GM21576 (cell line): Measurements from ENCODE around the gene SNAP47.

ENCODE experiments used
- ATAC-seq: cut with Tn5 transposase; IDR thresholded peaks from one replicate; pipeline ENCODE4 v1.9.1; 2021; ENCODE audit warnings: mild to moderate bottlenecking, moderate library complexity; ENCODE audit not compliant: unreplicated experiment

The SNAP47 gene

DNA sequence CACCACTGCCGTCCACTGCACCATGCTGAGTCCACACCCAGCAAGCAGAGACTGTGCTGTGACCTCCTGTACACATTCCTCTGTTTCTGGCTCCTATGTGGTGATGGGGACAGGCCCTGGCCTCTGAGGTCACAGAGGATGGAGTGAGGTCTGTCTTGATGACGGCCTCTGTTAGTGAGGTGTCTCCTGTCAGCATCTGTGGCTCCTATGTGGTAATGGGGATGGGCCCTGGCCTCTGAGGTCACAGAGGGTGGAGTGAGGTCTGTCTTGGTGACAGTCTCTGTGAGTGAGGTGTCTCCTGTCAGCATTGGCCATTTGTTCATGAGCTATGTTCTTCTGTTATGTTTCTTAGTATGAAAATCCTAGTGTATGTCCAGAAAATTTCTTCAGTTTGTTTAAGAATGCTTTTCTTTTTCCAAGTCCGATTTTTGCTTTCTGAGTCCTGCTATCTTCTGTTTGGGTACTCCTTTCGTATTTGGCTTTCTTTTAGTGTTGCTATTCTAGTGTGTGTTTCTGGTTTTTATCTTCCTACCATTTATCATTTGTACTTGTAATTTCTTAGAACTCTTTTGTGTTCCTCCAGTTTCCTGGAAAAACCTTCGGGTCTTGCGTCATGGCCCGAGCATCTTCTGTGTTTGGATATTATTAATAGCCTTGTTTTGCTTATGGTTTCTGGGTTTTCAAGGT is 13.4 kb downstream of the SNAP47 start:
- ATAC-seq, result no peak

DNA sequence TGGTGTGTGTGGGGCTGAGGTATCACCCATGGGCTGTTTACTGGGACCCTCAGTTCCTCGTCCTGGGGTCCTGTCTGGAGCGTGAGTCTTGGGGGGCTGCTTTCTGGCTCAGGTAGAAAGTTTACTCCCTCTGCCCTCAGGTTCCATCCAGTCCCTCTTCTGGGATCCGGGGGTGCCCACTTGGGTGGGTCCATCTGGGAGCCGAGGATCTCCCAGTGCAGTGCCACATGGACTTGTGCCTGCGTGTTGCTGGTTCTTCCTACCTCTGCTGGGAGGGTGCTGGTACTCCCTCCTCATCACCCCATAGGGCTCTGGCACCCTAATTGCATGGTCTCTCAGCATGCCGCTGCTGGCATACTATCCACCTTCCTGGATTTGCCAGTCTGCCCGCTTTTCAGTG is 14.0 kb downstream of the SNAP47 start:
- ATAC-seq, result no peak

DNA sequence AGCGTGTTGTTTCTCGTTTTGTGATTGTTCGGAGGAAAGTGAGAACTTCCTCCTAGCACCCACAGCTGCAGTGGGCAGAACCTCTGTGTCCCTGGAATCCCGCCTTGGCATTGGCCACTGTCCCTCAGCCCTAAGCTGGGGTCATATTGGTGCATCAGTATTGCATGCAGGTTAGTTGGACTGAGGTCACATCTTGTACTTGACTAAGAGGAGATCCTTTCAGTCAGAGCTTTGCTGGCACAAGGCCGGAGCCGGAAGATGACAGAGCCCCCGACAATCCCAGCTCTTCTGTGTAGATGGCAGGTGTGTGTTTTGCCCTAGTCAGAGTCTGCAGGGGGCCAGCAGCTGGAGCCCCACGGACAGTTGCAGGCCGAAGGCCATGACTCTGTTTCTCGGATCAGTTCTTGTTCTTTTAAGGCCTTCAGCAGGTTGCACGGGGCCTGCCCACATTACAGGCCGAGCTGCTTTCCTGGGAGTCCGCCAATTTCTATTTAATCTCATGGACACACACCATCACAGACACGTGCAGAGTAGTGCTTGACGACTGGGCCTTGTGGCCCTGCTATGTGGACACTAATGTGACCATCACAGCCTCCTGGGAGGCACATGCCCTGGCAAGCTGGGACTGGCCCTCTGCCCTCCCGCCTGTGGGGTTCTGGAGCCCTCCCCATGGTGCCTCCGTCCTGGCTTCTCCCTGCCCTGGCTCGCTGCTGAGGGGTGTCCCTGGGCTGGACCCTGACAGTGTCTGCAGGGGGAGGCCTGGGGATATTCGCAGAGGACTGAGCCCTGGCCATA is 14.9 kb downstream of the SNAP47 start:
- ATAC-seq, result no peak

DNA sequence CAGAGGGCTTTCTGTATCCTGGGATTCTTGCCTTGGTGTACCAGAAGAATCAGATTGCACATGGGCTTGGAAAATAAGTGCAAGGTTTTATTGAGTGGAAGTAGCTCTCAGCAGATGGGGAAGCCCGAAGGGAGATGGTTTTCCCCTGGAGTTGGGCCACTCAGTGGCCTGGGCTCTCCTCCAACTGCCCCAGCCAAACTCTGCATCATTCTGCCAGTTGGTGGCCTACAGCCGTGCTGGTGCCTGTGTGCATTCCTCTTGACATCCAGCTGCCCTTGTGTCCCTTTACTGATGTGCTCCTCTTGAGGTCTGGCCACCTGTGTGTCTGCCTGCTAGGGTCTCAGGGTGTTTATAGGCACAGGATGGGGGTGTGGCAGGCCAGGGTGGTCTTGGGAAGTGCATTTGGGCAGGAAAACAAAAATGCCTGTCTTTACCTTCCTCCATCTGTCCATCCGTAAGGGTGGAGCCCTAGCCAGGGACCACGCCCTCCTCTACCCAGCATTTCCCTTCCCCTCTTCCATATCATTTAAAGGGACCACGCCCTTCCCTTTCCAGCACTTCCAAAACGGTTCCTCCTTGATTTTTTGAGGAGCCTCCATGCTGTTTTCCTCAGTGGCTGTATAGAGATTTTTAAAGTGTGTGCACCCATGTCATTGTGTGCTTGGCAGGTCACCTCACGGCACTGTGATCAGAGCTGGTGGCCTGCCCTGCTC is 18.9 kb downstream of the SNAP47 start:
- no peak for ATAC-seq

DNA sequence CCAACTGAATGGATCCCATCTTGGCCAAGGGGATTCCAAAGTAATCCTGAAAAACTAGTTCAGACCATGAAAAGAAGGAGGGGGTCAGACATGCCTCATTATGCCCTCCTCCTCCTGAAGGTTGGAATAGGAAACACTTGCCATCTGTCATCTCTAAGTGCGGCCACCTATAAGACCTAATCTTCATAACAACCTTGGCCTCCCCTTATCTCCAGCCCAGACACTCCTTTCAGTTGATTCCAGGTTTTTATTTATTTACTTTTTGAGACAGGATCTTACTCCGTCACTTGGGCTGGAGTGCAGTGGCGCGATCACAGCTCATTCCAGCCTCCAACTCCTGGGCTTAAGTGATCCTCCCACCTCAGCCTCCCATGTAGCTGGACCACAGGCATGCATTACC is 19.7 kb downstream of the SNAP47 start:
- ATAC-seq, result no peak

DNA sequence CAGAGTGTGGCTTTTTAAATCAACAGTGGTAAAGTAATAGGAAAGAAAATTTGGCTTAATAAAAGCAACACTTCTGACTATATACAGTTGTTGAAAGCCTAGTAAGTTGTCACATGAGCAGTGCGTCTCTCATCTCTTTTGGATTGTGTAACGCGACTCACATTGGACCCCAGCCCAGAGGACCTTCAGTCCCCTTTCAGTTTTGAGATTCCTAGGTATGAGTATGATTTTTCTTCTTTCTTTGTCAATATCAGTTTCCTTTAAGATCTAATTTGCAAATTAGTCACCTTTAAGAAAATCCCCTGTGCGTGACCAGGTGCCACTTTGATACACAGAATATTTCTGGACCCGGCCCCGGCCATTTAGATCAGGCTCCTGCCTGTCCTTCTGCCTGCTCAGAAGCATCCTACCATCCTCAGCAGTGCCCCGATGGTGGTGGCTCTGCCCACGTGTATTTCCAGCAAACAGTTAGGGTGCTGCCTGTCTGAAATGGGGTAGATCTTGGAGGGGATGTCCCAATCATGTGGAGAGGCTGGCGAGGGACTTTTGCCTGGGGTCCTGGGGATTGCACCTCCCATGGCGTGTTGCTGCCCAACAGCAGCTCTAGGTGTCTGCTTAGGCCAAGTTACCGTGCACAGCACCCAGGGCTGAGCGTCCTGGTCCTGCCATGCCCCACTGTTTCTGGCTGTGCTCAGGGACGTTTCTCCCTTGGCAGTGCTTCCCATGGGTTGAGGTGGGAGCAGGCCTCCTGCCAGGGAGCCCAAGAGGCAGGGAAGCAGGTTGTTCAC is 21.1 kb downstream of the SNAP47 start:
- no peak for ATAC-seq

DNA sequence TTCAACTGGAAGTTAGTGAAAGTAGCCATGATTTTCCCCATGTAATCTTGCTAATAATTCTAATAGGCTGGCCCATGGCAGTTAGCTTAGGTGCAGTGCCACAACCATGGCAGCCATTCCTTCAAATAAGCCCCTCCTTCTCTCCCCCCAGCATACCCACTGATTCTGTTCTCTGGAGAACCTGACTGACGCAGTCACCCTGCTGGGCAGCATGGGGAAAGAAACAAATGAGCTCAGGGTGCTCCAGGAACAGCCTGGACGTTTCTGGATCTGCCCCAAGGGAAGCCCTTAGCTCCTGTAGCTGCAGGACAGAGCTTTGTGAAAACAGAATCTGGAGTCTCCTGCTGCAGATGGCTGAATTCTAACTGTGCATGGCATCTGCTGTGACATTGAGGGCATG is 22.5 kb downstream of the SNAP47 start:
- no peak for ATAC-seq

DNA sequence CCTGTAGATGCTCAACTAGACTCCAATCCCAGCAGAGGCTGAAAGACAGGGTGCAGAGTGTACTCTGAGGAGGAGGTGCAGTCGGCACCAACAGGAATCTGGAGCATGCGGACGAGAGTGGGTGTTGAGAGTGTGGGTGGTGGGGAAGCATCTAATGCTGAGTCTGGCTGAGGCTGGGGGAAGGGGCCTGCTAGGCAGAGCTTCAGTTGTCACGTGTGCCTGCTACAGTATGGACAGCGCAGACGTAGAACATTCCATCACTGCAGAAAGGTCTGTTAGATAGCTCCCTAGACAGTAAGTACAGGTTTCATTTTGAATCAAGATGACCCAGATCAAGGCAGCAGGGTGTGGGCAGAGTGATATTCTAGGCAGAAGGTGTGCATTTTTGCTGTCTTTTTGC is 23.1 kb downstream of the SNAP47 start:
- ATAC-seq, result peak; percentile 49

DNA sequence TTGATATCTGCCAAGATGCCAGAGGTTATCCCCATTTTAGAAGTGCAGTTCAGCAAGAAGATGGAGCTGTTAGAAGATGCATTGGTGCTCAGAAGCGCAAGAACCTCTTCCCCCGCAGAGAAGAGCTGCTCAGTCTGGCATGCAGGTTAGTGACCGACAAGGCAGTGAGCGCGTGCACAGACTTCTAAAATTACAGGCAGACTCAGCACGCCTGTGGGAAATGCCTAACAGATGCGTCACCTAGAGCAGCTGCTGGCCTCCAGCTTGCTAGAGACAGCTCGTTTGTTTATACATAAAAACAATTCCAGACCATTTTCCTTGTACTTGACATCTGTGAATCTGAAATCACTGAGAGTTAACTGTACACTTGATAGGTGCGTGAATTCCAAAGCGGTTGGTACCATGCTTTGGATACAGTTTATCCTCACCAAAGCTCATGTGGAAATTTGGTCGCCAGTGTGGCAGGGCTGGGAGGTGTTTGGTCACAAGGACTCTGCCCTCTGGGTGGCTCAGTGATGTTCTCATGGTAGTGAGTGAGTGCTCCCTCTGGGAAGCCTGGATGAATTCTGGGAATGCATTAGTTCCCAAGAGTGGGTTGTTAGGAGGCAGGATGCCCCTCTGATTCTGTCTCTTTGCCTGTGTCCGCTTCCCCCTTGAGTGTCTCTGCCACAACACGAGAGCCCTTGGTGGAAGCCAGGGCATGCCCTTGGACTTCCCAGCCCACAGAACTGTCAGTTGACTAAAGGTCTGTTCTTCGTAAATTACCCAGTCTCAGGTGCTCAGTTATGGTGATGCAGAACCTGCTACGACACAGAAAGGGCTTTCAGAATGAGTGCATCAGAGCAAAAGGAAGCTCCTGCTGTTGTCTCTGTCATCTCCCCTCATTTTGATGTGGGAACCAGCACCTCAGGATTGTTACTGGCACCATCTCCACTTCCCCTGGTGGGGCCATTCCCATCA is 24.4 kb downstream of the SNAP47 start:
- ATAC-seq, result no peak

DNA sequence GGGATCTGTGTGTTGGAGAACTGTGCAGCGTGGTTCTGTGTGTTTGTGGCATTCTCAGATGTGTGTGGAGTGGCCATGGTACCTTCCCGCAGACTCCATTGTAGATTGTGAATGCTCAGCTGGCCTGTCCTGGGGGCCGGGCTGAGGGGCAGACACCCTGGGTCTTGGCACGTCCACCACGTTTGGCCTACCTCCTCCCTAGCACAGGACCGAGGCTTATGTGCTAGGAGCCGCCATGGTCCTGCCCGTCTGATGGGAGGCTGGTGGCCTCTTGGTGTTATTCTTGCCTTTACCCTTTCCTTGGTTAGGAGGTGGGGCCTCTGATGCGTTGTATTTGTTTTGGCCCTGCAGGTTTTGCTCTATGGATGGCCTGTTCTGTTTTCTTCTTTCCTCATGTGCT is 25.1 kb downstream of the SNAP47 start:
- ATAC-seq, result no peak

DNA sequence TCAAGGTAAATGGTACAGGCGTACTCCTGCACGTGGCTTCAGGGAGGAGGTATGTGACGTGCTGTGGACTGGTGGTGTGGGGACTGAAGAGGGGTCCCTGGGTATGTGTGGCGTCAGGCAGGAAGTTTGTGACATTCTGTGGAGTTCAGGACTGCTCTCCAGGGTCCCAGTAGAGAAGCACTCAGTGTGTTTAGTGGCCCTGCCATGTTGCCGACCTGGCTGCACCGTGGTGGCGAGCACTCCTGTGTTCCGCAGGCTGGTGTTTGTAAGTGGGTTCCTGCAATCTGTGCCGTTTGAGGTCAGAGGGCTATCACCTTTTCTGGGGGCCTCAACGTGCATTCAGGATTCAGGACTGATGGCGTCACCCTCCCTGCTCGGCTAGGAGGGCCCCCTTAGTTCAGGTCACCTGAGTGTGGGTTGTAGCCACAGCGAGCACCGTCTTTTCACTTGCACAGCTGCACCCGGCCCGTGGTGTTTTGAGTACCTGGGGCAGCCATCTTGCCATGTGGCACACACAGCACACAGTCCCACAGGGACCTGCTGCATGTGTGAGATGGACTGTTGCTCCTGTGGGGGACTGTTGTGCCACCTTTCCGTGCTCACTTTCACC is 26.5 kb downstream of the SNAP47 start:
- ATAC-seq, result no peak

DNA sequence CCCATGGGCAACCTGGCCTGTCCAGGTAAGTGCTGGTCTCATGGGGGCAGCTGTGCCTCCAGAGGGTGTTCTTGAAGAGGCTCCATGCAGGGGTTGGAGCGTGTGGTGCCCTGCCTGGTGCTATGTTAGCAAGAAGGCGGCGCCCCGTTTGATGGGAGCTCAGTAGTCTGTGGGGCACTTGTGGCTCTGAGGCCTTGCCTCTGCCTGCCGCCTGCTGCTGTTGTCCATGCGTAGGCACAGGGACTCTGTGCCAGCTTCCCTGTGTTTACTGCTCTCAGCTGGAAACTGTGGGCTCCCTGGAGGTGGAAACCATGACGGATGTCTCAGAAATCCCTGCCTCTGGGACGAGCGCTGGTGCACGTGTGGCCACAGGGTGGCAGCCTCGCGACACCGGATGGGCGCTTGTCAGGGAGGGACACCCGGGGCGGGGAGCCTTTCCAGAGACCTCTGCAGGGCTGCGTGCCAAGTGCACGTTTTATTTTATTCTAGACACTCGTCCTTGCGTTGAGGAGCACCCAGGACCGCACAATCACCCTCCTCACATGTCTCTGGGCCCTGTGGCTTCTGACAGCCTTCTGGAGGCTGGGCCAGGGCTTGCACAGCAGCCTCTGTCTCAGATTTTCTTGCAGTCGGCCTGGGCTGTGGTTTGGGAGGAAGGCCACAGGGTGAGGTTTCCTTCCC is 27.1 kb downstream of the SNAP47 start:
- peak; percentile 72 for ATAC-seq

DNA sequence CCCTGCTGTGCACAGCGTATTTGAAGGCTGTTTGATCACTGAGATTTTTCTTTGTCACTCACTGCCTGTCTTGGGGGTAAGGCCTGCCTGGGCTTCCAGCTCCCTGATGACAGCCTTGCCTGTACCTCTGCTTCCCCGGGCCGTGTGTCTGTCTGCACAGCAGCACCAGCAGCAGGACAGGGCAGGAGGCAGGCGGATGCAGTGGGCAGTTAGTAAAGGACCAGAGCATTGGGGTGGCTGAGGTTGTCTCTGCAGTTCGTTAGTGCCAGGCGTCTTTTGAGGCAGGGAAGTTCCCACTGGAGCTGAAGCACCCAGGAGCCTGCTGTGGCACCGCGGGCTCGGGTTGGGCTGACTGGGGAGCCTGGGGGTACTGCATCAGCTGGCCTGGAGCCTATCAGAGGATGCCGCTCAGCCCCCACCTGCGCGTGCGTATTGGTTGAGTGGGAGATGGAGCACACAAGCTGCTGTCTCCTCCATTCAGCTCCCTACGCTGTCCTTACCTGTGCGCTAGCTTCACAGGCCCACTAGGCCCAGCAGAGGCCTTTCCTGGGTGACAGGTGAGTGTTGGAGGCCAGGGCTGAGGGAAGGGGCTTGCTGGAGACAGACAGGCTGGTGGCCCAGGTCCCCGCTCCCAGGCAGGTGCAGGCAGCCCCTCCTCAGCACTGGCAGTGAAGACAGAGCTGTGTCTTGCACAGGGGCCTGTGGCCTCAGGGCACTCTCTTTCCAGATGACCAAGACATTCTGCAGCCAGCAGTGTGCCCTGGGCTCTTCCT is 28.2 kb downstream of the SNAP47 start:
- no peak for ATAC-seq

DNA sequence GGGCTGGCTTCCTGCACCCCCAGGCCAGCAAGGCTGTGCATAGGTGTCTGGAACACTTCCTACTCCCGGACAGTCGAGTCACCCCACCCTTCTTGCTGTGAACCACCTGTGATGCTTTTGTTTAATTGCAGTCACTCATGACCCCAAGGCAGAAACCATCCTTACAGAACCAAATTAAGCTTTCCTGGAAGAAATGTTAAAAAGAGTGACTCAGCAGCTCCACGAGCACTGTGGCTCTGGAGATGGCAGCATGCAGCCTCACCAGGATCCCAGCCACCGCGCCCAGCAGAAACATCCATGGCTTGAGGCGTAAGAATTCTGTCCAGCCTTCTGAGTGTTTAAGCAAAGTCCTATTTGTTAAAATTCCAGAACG is 28.8 kb downstream of the SNAP47 start:
- ATAC-seq, result no peak

DNA sequence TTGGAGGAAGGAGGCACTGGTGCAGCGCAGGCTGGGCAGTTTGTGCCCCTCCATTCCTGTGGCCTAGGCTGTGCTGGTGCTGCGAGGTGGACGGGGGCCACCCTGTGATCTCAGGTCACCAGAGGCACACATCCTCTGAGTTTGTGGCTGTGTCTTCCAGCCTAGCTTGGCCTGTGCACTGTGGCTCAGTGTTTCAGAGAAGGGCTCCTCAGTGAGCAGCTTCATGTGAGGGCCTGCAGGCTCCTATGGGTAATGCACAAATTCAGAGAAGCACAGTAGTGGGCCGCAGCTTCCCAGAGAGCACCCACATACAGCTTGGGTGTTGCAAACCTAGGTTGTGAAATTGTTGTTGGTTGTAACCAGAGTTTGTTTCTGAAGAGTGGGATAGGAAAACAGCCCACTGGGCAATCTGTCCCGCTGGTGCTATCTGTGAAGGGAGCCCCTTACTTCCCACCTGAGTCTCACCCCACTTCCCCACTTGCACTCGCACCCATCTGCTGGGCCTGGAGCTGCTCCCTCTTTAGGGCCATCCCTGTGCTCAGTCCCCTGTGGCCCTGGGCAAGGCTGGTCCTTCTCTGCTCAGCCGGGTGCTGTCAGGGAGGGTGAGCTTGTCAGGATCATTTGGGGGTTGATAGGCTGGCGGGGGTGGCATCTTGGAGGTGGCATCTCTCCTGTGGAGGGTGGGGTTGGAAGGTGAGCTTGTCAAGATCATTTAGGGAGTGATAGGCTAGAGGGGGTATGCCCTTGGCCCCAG is 30.2 kb downstream of the SNAP47 start:
- no peak for ATAC-seq

DNA sequence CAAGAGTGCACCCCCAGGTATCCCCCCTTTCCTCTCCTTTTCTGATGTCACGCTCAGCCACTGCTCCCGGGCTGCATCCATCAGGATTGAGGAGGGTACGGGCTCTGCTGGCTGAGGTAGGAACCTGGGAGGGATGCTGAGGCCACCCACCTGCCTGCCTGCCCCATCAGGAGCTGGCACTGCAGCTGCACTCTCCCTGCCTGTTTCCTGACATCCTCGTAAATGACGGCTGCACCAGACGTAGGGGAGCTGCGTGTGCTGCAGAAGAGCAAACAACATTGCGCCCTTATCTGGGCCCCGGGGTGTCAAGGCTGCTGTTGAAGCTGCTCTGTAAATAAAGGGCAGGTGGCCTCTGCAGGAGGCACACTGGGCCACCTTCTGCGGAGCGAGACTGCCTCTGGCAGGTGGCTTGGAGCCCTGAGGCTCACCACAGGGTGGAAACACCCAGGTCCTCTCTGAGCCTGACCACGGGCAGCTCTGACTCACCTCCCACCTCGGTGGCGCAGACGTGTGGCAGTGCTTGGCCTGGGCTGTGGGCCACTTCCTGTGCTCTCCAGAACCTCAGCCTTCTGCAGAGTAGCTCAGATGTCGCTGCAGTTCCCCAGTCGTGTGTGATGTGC is 30.9 kb downstream of the SNAP47 start:
- ATAC-seq, result no peak

DNA sequence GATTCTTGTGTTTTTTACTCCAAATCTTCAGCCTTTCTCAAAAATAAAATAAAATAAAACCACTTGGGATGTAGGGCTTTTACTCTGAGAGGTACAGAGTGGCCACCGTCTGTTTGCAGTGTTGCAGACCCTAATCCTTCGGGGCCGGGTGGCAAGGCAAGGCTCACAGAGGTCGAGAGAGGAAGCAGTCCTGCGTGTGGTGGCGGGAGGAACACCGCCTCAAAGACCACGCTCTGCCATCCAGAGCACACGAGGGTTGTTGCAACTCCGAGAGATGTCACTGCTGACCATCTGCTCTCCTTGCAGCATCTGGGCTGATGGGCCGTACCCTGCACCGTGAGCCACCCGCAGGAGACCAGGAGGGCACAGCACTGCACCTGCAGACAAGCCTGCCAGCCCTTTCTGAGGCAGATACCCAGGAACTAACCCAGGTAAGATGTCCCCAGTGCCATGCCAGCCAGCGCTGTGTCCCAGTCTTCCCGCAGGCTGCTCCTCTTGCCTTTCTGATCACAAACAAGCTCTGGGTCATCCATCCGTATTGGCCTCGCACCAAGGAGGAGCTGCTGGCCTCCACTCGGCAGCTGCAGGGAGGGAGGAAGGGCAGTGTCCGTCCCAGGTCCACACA is 31.5 kb downstream of the SNAP47 start:
- no peak for ATAC-seq
